A204.1 (cell line): ENCODE measurements around the gene CAMKK1.
"Not testable (repeated sequence)": the region's sequence is repeated elsewhere in the genome, so short reads cannot be mapped to it uniquely, and the experiment has no call there.

Source experiments
- FAIRE-seq: peaks from 2 replicates; lab custom pipeline; 2012; peaks lifted over from hg19 to GRCh38; lab: Jason Lieb, UNC

CAMKK1 gene

DNA sequence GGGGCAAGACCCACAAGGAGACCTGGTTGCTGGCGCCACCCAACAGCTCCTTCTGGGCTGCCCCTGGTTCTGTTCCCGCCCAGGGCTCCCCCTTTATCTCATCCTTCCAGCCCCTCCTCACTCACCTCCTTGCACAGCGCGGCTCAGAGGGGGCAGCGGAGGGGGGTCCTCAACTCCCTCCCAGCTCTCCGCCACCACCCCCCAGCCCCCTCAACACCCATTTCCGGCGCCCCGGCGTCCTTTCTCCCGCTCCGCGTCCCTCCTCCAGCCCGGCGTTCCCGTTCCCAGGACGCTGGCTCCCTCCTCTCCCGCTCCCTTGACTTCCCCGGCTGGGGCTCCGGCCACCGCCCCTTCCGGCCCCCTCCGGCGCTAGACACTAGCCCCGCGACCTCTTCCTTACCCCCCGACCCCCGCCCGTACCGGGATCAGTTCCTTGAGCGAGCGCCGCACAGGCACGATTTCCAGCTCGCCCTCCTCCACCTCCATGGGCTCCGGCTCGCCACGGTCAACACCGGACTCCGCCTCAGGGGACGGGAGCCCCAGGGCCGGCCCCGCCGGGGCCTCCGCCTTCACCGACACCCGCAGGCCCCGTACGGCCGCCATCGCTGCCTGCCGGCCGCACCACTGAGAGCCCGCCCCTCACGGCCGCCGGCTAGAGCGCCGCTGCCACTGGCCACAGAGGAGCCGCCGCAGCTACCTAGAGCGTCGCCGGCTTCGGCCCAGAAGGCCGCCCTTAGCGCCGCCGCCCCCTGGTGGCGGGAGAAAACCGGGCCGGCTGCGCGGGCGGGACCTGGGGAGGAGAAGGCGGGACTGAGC, 47.0 kb downstream of the CAMKK1 start, which contains the start of gene NCBP3:
TSS of gene NCBP3 (minus strand) at position 626 of the 816 bp plus-strand sequence. CDS start at position 603, 23 bp downstream.
- no peak for FAIRE-seq

DNA sequence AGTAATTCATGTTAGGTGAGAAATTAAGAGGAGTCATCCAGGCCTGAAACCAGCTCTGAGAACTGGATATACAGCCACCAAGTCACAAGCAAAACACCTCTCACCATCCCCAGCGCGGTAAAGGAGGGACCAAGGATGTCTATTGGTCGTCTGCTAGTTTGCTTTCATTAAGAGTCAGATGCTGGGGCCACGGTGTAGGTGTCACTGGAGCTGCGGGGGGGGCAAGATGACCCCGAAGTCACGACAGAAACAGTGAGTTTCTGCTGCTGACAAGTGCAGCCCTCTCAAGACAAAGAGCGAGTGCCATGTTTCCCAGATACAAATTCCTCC, 47.6 kb downstream of the CAMKK1 start:
- no peak for FAIRE-seq

GRCh38 chr17:3844556-3844955, 48.3 kb downstream of the CAMKK1 start:
- FAIRE-seq = not testable (repeated sequence)

DNA sequence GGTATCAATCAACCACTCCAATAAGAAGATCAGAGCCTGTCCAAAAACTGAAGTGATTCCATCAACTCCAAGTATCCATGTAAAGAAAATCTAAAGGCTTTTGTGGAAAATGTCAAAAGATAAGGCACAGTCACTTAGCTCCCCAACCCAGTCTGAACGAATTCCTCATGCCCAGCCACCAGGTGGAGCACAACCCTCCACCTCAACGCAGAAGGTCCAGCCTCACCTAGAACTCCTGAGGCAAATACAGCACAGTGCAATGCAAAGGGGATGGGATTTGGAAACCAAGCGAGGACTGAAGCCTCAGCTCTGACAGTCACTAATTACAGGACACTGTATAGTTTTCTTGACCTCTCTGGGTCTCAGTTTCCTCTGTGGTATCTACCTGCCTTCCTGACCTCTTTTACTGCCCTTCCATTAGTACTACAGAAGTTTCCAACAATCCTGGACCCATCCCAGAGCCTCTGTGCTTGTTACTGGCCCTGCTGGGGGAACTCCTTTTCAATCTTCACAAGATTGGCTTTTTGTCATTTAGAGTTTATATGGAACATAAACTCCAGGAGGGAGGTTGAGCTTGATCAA, 48.8 kb downstream of the CAMKK1 start:
- FAIRE-seq = no peak

DNA sequence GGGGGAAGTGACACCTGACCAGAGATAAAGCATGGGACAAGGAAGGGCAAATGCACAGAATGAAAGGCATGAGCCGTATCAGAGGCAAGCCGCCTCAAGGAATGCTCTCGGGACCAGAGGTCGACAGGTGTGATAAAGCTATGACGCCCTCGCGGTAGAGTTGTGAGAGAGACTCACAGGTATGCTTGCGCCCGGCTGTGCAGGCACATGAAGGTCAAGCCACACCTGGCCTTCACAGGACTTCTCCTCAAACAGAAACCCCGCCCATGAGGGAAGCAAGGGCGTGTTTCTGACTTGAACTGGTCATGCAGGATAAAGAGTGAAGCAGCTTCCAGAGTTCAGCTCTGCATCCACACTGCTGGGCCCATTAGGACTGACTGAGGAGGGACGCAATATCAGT, 54.6 kb downstream of the CAMKK1 start:
- FAIRE-seq = no peak

GRCh38 chr17:3836551-3836950, 56.3 kb downstream of the CAMKK1 start:
- no peak for FAIRE-seq

GRCh38 chr17:3835410-3836229, 57.2 kb downstream of the CAMKK1 start:
- no peak for FAIRE-seq

DNA sequence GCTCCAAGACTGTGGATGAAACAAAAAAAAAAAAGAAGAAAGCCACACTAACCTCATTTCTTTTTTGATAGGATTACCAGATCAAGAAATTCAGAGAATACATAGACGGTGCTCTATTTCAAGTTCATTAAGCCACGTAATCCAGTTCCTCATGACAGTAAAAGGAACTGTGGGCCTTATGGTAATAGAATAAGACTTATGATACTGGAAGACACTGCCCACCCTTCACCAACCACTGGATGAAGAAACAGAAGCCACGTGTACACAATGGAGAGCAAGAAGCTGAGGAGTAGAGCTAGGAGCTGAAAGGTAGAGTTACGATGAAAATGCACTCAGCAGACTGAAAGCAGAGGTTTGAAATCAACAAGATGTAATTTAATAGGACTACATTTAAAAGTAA, 58.0 kb downstream of the CAMKK1 start:
- FAIRE-seq = no peak

- no peak for FAIRE-seq
Measured at GRCh38 chr17:3828852-3829232, 64.0 kb downstream of the CAMKK1 start.

DNA sequence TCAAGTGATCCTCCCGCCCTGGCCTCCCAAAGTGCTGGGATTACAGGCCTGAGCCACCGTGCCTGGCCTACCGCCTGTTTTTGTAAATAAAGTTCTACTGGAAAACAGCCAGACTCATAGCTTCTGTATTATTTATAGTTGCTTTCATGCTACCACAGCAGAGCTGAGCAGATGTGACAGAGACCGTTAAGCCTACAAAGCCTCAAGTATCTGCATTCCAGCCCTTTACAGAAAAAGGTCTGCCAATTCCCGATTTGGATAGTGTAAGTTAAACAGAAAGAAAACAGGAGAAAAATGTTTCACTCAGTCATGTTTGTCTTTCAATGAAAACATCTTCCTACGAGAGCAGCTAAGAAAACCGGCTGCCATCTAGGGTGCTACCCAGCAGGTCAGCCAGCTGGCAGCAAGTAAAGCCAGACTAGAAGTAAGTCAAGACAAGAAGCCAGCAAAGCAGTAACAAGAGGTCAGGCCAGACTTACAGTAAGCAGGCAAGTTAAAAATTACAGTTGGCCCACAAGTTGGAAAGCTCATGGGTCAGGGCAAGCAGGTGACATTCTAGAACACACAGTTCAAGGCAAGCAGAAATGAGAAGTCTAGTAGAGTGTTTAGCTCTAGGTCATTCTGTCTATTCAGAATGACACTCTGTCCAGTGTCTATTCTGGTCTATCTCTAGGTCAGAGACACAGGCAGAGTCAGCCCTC, 64.6 kb downstream of the CAMKK1 start:
- FAIRE-seq = no peak

GRCh38 chr17:3827124-3827773, 65.6 kb downstream of the CAMKK1 start:
- peak; percentile 87 for FAIRE-seq

- no peak for FAIRE-seq
Measured at GRCh38 chr17:3826191-3826590, 66.7 kb downstream of the CAMKK1 start.

- FAIRE-seq = no peak
Measured at GRCh38 chr17:3821101-3821500, 71.8 kb downstream of the CAMKK1 start.

GRCh38 chr17:3818786-3819185, 74.1 kb downstream of the CAMKK1 start:
- no peak for FAIRE-seq

GRCh38 chr17:3817851-3818605, 74.8 kb downstream of the CAMKK1 start:
- peak; percentile 11 for FAIRE-seq

- FAIRE-seq = no peak
Measured at GRCh38 chr17:3815925-3816324, 76.9 kb downstream of the CAMKK1 start.

DNA sequence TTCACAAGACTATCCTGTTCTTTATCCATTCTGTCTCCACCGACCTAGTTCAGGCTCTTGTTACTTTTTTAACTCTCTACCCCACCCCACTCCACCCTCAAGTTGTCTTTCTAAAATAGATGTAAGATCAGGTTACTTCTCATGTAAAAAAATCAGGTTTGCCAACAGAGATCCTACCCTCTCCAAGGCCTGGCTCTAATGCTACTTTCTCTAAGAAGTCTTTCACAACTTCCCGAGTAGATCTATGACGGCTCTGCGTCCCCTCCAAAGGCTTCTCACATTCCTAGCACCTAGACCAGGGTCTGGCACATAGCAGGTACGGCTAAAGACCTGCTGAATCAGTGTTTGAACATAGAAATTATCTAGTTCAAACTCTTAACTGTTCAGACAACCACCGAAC, 77.7 kb downstream of the CAMKK1 start:
- no peak for FAIRE-seq

- FAIRE-seq = no peak
Measured at GRCh38 chr17:3814361-3814760, 78.5 kb downstream of the CAMKK1 start.

- no peak for FAIRE-seq
Measured at GRCh38 chr17:3813171-3813570, 79.7 kb downstream of the CAMKK1 start.

DNA sequence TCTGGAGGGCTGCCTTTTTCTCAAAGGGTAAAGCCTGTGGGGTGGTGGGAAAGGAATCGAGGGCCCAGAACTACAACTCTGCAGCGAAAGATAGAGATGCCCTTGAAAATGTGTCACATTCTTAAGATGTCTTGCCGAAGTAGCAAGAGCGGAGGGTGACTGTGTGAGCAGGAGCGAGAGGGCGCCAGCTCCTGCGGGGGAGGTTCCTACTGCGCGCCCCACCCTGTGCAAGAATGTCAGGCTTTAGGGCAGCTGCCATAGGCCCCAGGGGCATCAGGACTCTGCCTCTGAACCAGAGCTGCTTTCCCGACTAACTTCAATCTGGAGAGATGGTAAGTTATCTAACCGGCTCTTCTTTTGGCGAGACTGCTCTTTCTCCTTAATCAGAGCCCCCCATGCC, 80.1 kb downstream of the CAMKK1 start:
- no peak for FAIRE-seq

GRCh38 chr17:3812284-3812683, 80.6 kb downstream of the CAMKK1 start:
- FAIRE-seq = no peak
